GM12878 (cell line): ENCODE data around the gene SLC17A2. TPM values are rescaled to one million over a fixed set of nuclear protein-coding genes. Genes with fewer than 3 reads are reported as not detected.

ENCODE experiments used
- ATAC-seq: fragments of 200-7000 bp; cut with Tn5 transposase; 3 replicates; pipeline ENCODE4 v1.9.1; 2020; ENCODE audit warnings: mild to moderate bottlenecking, moderate library complexity
- BruUV-seq: library from RNA; stranded (reverse); fragments of 400-500 nt; replicated peaks from 2 replicates; lab custom pipeline; 2021; lab: Mats Ljungman, UMichigan
- CTCF ChIA-PET: fragments of 300-600 bp; sonication (Branson Sonifier 250); formaldehyde crosslinking; extraction: SDS; loops from one replicate; lab custom pipeline; 2021; ENCODE audit warnings: inconsistent platforms; lab: Yijun Ruan, JAX
- POLR2A ChIA-PET: fragments of 350-600 bp; formaldehyde crosslinking; extraction: SDS; loops from one replicate; lab custom pipeline; 2021; ENCODE audit warnings: inconsistent platforms; lab: Charles Lee
- RAD21 ChIA-PET: fragments of 300-600 bp; sonication (Branson Sonifier 250); formaldehyde crosslinking; loops from one replicate; lab custom pipeline; 2023; ENCODE audit warnings: antibody characterized with exemption; ENCODE audit not compliant: unreplicated experiment; lab: Charles Lee
- SMC1A ChIA-PET: fragments of 300-600 bp; sonication (Branson Sonifier 250); formaldehyde crosslinking; loops from one replicate; lab custom pipeline; 2023; ENCODE audit not compliant: unreplicated experiment, uncharacterized antibody; lab: Charles Lee
- DNase-seq: peaks from one replicate; pipeline ENCODE4 v3.0.0-alpha.2; 2011; ENCODE audit warnings: low read depth, low spot score
- FAIRE-seq: peaks from 3 replicates; lab custom pipeline; 2011; peaks lifted over from hg19 to GRCh38; lab: Jason Lieb, UNC
- H2AFZ ChIP-seq: 2 replicates; pipeline ENCODE4 v1.6.0; 2011; ENCODE audit warnings: low read depth, low read length, control low read depth; ENCODE audit not compliant: control insufficient read depth
- H3K27ac ChIP-seq: 2 replicates; pipeline ENCODE4 v1.5.1; 2011; ENCODE audit warnings: control low read depth; ENCODE audit not compliant: control insufficient read depth, insufficient read depth
- H3K27me3 ChIP-seq, 2 experiments: replicated peaks in 1 of 2; 2 replicates each; pipeline versions ENCODE4 v1.6.0 to v1.6.1; 2011; ENCODE audit warnings: low read length in 1 of 2; ENCODE audit not compliant: control insufficient read depth in 2 of 2, insufficient read depth in 2 of 2
- H3K36me3 ChIP-seq, 2 experiments: 2 replicates each; pipeline ENCODE4 v1.5.1; 2011; ENCODE audit warnings: low read length in 1 of 2; ENCODE audit not compliant: control insufficient read depth in 2 of 2, insufficient read depth in 2 of 2
- H3K4me1 ChIP-seq: 2 replicates; pipeline ENCODE4 v1.6.1; 2011; ENCODE audit warnings: mild to moderate bottlenecking, low read length, moderate library complexity, mixed read lengths; ENCODE audit not compliant: control insufficient read depth, insufficient read depth
- H3K4me2 ChIP-seq: 2 replicates; pipeline ENCODE4 v1.6.0; 2011; ENCODE audit warnings: control low read depth; ENCODE audit not compliant: control insufficient read depth, insufficient read depth
- H3K4me3 ChIP-seq: fragments of 200-600 bp; sonication (generic); 2 replicates; pipeline ENCODE4 v1.5.1; 2016
- H3K79me2 ChIP-seq: 2 replicates; pipeline ENCODE4 v1.6.0; 2011; ENCODE audit warnings: low read length; ENCODE audit not compliant: control insufficient read depth, insufficient read depth
- H3K9ac ChIP-seq: 2 replicates; pipeline ENCODE4 v1.8.0; 2011; ENCODE audit warnings: low read length, control low read depth, mixed read lengths; ENCODE audit not compliant: control insufficient read depth, insufficient read depth
- H3K9me3 ChIP-seq: replicated peaks from 3 replicates; pipeline ENCODE4 v1.5.1; 2011; ENCODE audit warnings: mild to moderate bottlenecking, low read length; ENCODE audit not compliant: control insufficient read depth, insufficient read depth
- H4K20me1 ChIP-seq: 2 replicates; pipeline ENCODE4 v1.6.0; 2011; ENCODE audit not compliant: control insufficient read depth, insufficient read depth
- NFXL1 ChIP-seq: fragments of 450-650 bp; IDR thresholded peaks from 2 replicates; pipeline ENCODE4 v1.6.1; 2017; ENCODE audit warnings: antibody characterized with exemption, mild to moderate bottlenecking, borderline replicate concordance
- SRF ChIP-seq, 2 experiments: IDR thresholded peaks; 2 replicates each; pipeline ENCODE4 v1.6.1; 2011; ENCODE audit warnings: low read depth in 2 of 2, low read length in 2 of 2, mild to moderate bottlenecking in 1 of 2, moderate library complexity in 1 of 2
- TCF12 ChIP-seq: IDR thresholded peaks from 2 replicates; pipeline ENCODE4 v1.6.1; 2011; ENCODE audit warnings: low read depth, mild to moderate bottlenecking, low read length
- TCF3 ChIP-seq: IDR thresholded peaks from 2 replicates; pipeline ENCODE4 v1.6.1; 2012; ENCODE audit warnings: low read depth, mild to moderate bottlenecking, low read length, borderline replicate concordance; ENCODE audit not compliant: insufficient read depth
- WGBS: methylation state at CpG from one replicate; pipeline ENCODE4 v1.1.6; 2016; ENCODE audit warnings: low lambda C conversion rate; ENCODE audit not compliant: insufficient replicate concordance, insufficient coverage; ENCODE audit errors: missing lambda C conversion rate; 5-methylcytosine and 5-hydroxymethylcytosine counted together
- in situ Hi-C: fragments of 300-500 bp; cut with MboI; formaldehyde crosslinking; loops from 9 replicates; pipeline ENCODE4 v1.14.3; 2018; ENCODE audit warnings: mixed read lengths
- intact Hi-C: fragments of 100-400 bp; cut with micrococcal nuclease; formaldehyde crosslinking; loops from one replicate; pipeline ENCODE4 v1.14.2; 2022; ENCODE audit not compliant: unreplicated experiment
- polyA plus RNA-seq, 11 experiments: library from polyadenylated mRNA; depleted of rRNA in 4 of 11; unstranded in 6 of 11; stranded (reverse) in 5 of 11; fragments of >200 nt; fragmentation: Nextera tagmentation in 4 of 11; fragmentation: Illumina TruSeq in 1 of 11; extraction: Ambion mirVana in 4 of 11; extraction: Trizol in 1 of 11; gene quantifications; 1 replicate in 1 of 11; 2 replicates in 10 of 11; pipeline versions ENCODE4 v1.2.1 to v1.2.3, GENCODE V29; 2011 to 2016; ENCODE audit warnings: inconsistent platforms in 2 of 11, missing spikeins in 2 of 11, low read depth in 1 of 11
- total RNA-seq, 4 experiments: library from RNA; depleted of rRNA in 3 of 4; stranded (reverse); fragments of >200 nt in 3 of 4; fragmentation: Illumina TruSeq in 1 of 4; extraction: Trizol in 1 of 4; gene quantifications; 2 replicates each; pipeline versions ENCODE4 v1.2.1 to v1.2.3, GENCODE V29; 2013 to 2021
- TF ChIP-seq, protein P1 (sequence below): IDR thresholded peaks from 2 replicates; pipeline ENCODE4 v1.6.1; 2012; ENCODE audit warnings: low read depth, low read length, improper control_type of control experiment

The SLC17A2 gene
- total and polyA plus RNA-seq, 10 of the 15 experiments (the other 5 are each of a cell fraction or from before 2014, with no cell fraction given), result not detected

DNA sequence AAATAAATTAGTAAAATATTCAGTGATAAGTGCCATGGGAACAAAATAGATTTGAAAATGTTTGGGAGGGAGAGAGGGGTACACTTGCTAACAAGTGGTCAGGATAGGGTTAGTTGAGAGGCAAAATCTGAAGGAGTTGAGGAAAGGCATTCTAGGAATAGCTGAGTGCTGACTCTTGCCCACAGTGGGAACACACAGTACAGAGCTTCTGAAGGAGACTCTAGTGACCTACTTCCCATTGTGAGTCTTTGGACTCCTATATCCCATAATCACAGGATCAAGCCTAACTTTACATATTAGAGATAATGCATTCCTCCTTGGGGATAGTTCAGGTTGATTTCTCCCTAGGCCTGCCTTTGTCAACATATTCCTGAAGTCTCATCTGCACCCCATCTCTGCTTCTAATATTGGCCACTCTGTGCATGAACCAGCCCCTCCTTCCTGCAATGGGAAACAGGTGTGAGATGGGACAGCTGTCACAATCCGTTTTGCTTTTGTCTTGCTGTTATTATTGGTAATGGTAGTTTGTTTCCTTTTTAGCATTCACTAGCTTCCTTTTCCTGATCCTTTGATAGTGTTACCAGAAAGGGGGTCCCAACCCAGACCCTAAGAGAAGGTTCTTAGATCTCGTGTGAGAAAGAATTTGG lies 29.5 kb upstream of the SLC17A2 start:
- 0% methylated on average over 2 of the region's 2 CpGs for WGBS
- RAD21 ChIA-PET, result interaction anchor here (1.0 to 1.5 kb wide), 3 partner anchors 9 to 61 kb away, joined by 3 to 8 read pairs (median 3); a partner anchor contains a TSS
- CTCF ChIA-PET, result interaction anchor here (1.1 to 5.3 kb wide), 5 partner anchors 11 to 242 kb away, joined by 3 to 62 read pairs (median 10); no protein-coding TSS in a partner anchor
- Histone ChIP-seq H3K27me3 (no peaks in the 10 kb centered on the region), H3K4me2 (peak overlapping the region; percentile 21; the same call in 1 of the 2 replicates), H3K4me3 (no peak overlapping the region), H4K20me1 (no peaks in the 10 kb centered on the region), H3K4me1 (peaks cover 19% of the 10 kb centered on the region), H3K9me3 (peaks cover 2% of the 10 kb centered on the region; the same call in 2 of the 3 replicates), H3K9ac (no peak overlapping the region), H3K79me2 (peaks cover 24% of the 10 kb centered on the region), H2AFZ (peak overlapping the region; percentile 1; the same call in 1 of the 2 replicates), H3K36me3 (peaks cover 0 to 2% of the 10 kb centered on the region in 2 experiments; a peak in 1 of 4 replicates), H3K27ac (no peak overlapping the region)
- SMC1A ChIA-PET, result interaction anchor here (0.9 to 2.5 kb wide), 6 partner anchors 10 to 173 kb away, joined by 3 to 6 read pairs (median 4); no protein-coding TSS in a partner anchor
- ATAC-seq, result no peak
- intact Hi-C loops, result no loop called here
- TF ChIP-seq TCF12 (peak; percentile 43; the same call in 1 of the 2 replicates), TCF3 (0 out of 2 replicates have a peak, but pooled peaks have one; percentile 56)
- TF ChIP-seq, protein P1, sequence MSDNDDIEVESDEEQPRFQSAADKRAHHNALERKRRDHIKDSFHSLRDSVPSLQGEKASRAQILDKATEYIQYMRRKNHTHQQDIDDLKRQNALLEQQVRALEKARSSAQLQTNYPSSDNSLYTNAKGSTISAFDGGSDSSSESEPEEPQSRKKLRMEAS, result no peak
- in situ Hi-C loops, result no loop called here
- FAIRE-seq, result no peak
- no TSS peak for BruUV-seq
- no peak for DNase-seq
- POLR2A ChIA-PET, result interaction anchor here (0.8 to 2.2 kb wide), 3 partner anchors 32 to 65 kb away, joined by 3 to 6 read pairs (median 3); no protein-coding TSS in a partner anchor

DNA sequence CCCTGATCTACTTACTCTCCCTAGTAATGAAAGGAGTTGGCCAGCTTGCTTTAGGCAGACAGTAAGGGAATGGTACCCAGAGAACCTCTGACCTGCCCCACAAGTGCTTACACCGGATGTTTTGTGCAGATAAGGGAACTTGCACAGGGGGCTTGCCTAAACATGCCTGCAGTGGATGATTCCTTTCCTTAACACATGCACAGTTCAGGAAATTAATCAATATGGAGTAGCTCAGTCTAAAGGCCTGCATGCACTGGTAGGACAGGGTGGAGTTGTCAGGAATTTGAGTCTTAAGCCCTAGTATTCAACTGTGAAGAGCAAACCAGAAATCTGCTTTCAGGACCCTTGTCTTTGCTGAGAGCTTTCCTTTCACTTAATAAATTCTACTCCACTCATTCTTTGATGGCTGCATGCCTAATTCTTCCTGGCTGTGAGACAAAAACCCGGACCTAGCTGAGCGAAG lies 28.2 kb upstream of the SLC17A2 start:
- in situ Hi-C loops, result no loop called here
- peaks cover 2% of the 10 kb centered on the region; the same call in 2 of the 3 replicates for H3K9me3 ChIP-seq
- FAIRE-seq, result no peak

More for the DNA sequence above, 28.2 kb upstream of the SLC17A2 start:
- H4K20me1 ChIP-seq, result no peaks in the 10 kb centered on the region
- no peak for ATAC-seq
- peaks cover 11% of the 10 kb centered on the region for H3K79me2 ChIP-seq
- WGBS, result 26% methylated on average over 3 of the region's 3 CpGs
- ChIA-PET CTCF (interaction anchor here (0.6 to 5.3 kb wide), 5 partner anchors 35 to 170 kb away, joined by 3 to 62 read pairs (median 4); no protein-coding TSS in a partner anchor), RAD21 (interaction anchor here (1.0 to 1.5 kb wide), 3 partner anchors 10 to 33 kb away, joined by 3 to 8 read pairs (median 4); no protein-coding TSS in a partner anchor)
- H3K27me3 ChIP-seq, result no peaks in the 10 kb centered on the region
- intact Hi-C loops, result no loop called here
- H3K36me3 ChIP-seq, result no peaks in the 10 kb centered on the region
- TF ChIP-seq SRF (IDR thresholded peaks at IDR 0.05; ENCODE audit: low read depth in 2 of 2, low read length in 2 of 2) (peak in 1 of 2 experiments; percentile 66; a peak in 1 of 4 replicates), NFXL1 (no peak)
- TF ChIP-seq, all 136 proteins: peak for 1
- Histone ChIP-seq H3K4me2 (no peak overlapping the region), H3K9ac (no peak overlapping the region), H3K4me1 (peaks cover 16% of the 10 kb centered on the region), H2AFZ (peak overlapping the region; percentile 55), H3K4me3 (no peak overlapping the region), H3K27ac (peak overlapping the region; percentile 35)
- ChIA-PET SMC1A (interaction anchor here (0.7 to 2.5 kb wide), 6 partner anchors 9 to 240 kb away, joined by 3 to 8 read pairs (median 4); no protein-coding TSS in a partner anchor), POLR2A (interaction anchor here (0.6 to 2.2 kb wide), 3 partner anchors 9 to 67 kb away, joined by 3 to 6 read pairs (median 5); no protein-coding TSS in a partner anchor)
- no TSS peak for BruUV-seq
- DNase-seq, result no peak
